HepG2 (cell line): ENCODE data around the gene UQCRC2. TPM values are rescaled to one million over a fixed set of nuclear protein-coding genes. Genes with fewer than 3 reads are reported as not detected.
A peak's percentile ranks its signal among the peaks of the same experiment; 100 is the strongest.

Experiments
- ARID4A ChIP-seq: sonication (generic); formaldehyde crosslinking; IDR thresholded peaks from 2 replicates; pipeline ENCODE4 v1.5.0; 2020; ENCODE audit warnings: mild to moderate bottlenecking, missing genetic modification reagents, borderline replicate concordance
- DMAP1 ChIP-seq: IDR thresholded peaks from 2 replicates; pipeline ENCODE4 v1.6.1; 2016
- DZIP1 ChIP-seq: sonication (generic); formaldehyde crosslinking; IDR thresholded peaks from 2 replicates; pipeline ENCODE4 v1.5.0; 2020; ENCODE audit warnings: mild to moderate bottlenecking, missing genetic modification reagents
- GFI1 ChIP-seq: sonication (generic); formaldehyde crosslinking; IDR thresholded peaks from 2 replicates; pipeline ENCODE4 v1.5.0; 2020; ENCODE audit warnings: missing genetic modification reagents, mild to moderate bottlenecking, borderline replicate concordance
- NONO ChIP-seq, 2 experiments: fragments of 450-650 bp in 1 of 2; sonication (generic) in 1 of 2; formaldehyde crosslinking in 1 of 2; IDR thresholded peaks in 1 of 2; conservative IDR thresholded peaks in 1 of 2; 2 replicates each; pipeline versions ENCODE4 v1.6.1 to v1.8.0; 2017 to 2022; ENCODE audit warnings: mild to moderate bottlenecking in 1 of 2, missing genetic modification reagents in 1 of 2, moderate library complexity in 1 of 2
- NRL ChIP-seq: sonication (generic); formaldehyde crosslinking; IDR thresholded peaks from 2 replicates; pipeline ENCODE4 v1.5.0; 2020; ENCODE audit warnings: missing genetic modification reagents, mild to moderate bottlenecking, moderate library complexity, borderline replicate concordance
- TBX2 ChIP-seq: sonication (generic); formaldehyde crosslinking; IDR thresholded peaks from 2 replicates; pipeline ENCODE4 v1.5.0; 2020; ENCODE audit warnings: missing genetic modification reagents, mild to moderate bottlenecking, borderline replicate concordance
- ZNF34 ChIP-seq: sonication (generic); formaldehyde crosslinking; IDR thresholded peaks from 2 replicates; pipeline ENCODE4 v1.4.0; 2020; ENCODE audit warnings: mild to moderate bottlenecking, missing genetic modification reagents, borderline replicate concordance
- ZNF496 ChIP-seq: sonication (generic); formaldehyde crosslinking; IDR thresholded peaks from 2 replicates; pipeline ENCODE4 v1.8.1; 2023; ENCODE audit warnings: mild to moderate bottlenecking, moderate library complexity, missing genetic modification reagents; ENCODE audit not compliant: insufficient replicate concordance
- ZNF597 ChIP-seq: sonication (generic); formaldehyde crosslinking; IDR thresholded peaks from 2 replicates; pipeline ENCODE4 v1.5.0; 2020; ENCODE audit warnings: missing genetic modification reagents
- ZNF687 ChIP-seq: sonication (generic); formaldehyde crosslinking; IDR thresholded peaks from 2 replicates; pipeline ENCODE4 v1.5.1; 2020; ENCODE audit warnings: mild to moderate bottlenecking, missing genetic modification reagents, moderate library complexity
- ZNF703 ChIP-seq: sonication (generic); formaldehyde crosslinking; IDR thresholded peaks from 2 replicates; pipeline ENCODE4 v1.5.1; 2020; ENCODE audit warnings: missing genetic modification reagents, mild to moderate bottlenecking, moderate library complexity, borderline replicate concordance
- ZNF773 ChIP-seq: sonication (generic); formaldehyde crosslinking; IDR thresholded peaks from 2 replicates; pipeline ENCODE4 v1.4.0; 2020; ENCODE audit warnings: missing genetic modification reagents, borderline replicate concordance
- ZNF816 ChIP-seq: sonication (generic); formaldehyde crosslinking; IDR thresholded peaks from 2 replicates; pipeline ENCODE4 v1.8.0; 2022; ENCODE audit warnings: missing genetic modification reagents, mild to moderate bottlenecking, borderline replicate concordance
- ZNF878 ChIP-seq: sonication (generic); formaldehyde crosslinking; IDR thresholded peaks from 2 replicates; pipeline ENCODE4 v1.8.1; 2023; ENCODE audit warnings: mild to moderate bottlenecking, missing genetic modification reagents, moderate library complexity
- polyA plus RNA-seq, 8 experiments: library from polyadenylated mRNA; depleted of rRNA in 3 of 8; stranded (reverse) in 7 of 8; unstranded in 1 of 8; fragments of >200 nt; fragmentation: Illumina TruSeq in 4 of 8; extraction: Trizol in 4 of 8; gene quantifications; 2 replicates each; pipeline versions ENCODE4 v1.2.1 to v1.2.3, GENCODE V29; 2011 to 2016; ENCODE audit warnings: low read depth in 4 of 8, missing spikeins in 1 of 8, mixed read lengths in 1 of 8; ENCODE audit not compliant: insufficient read depth in 1 of 8
- total RNA-seq, 5 experiments: library from RNA; depleted of rRNA; stranded (reverse); fragments of >200 nt; fragmentation: Illumina TruSeq; extraction: Trizol; gene quantifications; 2 replicates each; pipeline ENCODE4 v1.2.3, GENCODE V29; 2016; ENCODE audit warnings: low read depth in 1 of 5

UQCRC2 gene
- total and polyA plus RNA-seq, 2 of the 13 experiments (the other 11 are each of a cell fraction or from before 2014, with no cell fraction given) = 442 to 536 TPM

GRCh38 chr16:22007509-22008214 lies 54.5 kb downstream of the UQCRC2 start, which contains the start of gene MOSMO (continued):
- TF ChIP-seq NONO (IDR thresholded peaks at IDR 0.05) = no peak
- TF ChIP-seq NONO (CRISPR knock-in tag; conservative IDR thresholded peaks at IDR 0.05) = peak; percentile 41; the same call in 1 of the 2 replicates
- no peak for TF ChIP-seq ZNF816 (CRISPR knock-in tag)
- TF ChIP-seq ZNF496 (CRISPR knock-in tag) = no peak
- TF ChIP-seq ZNF878 (CRISPR knock-in tag) = 0 out of 2 replicates have a peak, but pooled peaks have one; percentile 57
- TF ChIP-seq ZNF687 (CRISPR knock-in tag) = peak; percentile 79
- no peak for TF ChIP-seq ZNF773
- TF ChIP-seq GFI1 (CRISPR knock-in tag) = peak; percentile 31; the same call in 1 of the 2 replicates
- no peak for TF ChIP-seq ZNF703 (CRISPR knock-in tag)
- no peak; the same call in none of the 2 replicates for TF ChIP-seq DMAP1
- TF ChIP-seq ARID4A (CRISPR knock-in tag) = peak; percentile 83
- no peak for TF ChIP-seq ZNF597 (CRISPR knock-in tag)
- TF ChIP-seq DZIP1 = no peak
- TF ChIP-seq ZNF34 = no peak
- peak; percentile 95 for TF ChIP-seq NRL (CRISPR knock-in tag)
- no peak; the same call in 1 of the 2 replicates for TF ChIP-seq TBX2
